PC-9 (cell line): ENCODE data around the gene OAS2. TPM values are rescaled to one million over a fixed set of nuclear protein-coding genes. Genes with fewer than 3 reads are reported as not detected.

Experiments
- BruUV-seq: library from RNA; stranded (reverse); fragments of 400-500 nt; replicated peaks from 2 replicates; lab custom pipeline; 2021; lab: Mats Ljungman, UMichigan
- CTCF ChIA-PET: fragments of 300-600 bp; sonication (Branson Sonifier 250); formaldehyde crosslinking; loops from one replicate; lab custom pipeline; 2022; ENCODE audit warnings: antibody characterized with exemption; lab: Charles Lee
- POLR2A ChIA-PET: fragments of 300-600 bp; sonication (Branson Sonifier 250); formaldehyde crosslinking; loops from one replicate; lab custom pipeline; 2022; ENCODE audit warnings: antibody characterized with exemption; ENCODE audit not compliant: unreplicated experiment; lab: Charles Lee
- DNase-seq, 2 experiments: peaks; one replicate each; pipeline versions ENCODE4 v3.0.0 to v3.0.0-alpha.2; 2015 to 2022; ENCODE audit warnings: mixed read lengths in 1 of 2
- H2AFZ ChIP-seq: fragments of 200-600 bp; sonication (generic); 2 replicates; pipeline ENCODE4 v1.8.1; 2017; ENCODE audit warnings: antibody characterized with exemption
- H3F3A ChIP-seq: fragments of 200-600 bp; sonication (generic); 2 replicates; pipeline ENCODE4 v1.8.1; 2017; ENCODE audit warnings: antibody characterized with exemption, mild to moderate bottlenecking, low read depth; ENCODE audit not compliant: insufficient read depth
- H3K27ac ChIP-seq: fragments of 200-600 bp; sonication (generic); 2 replicates; pipeline ENCODE4 v1.6.1; 2016; ENCODE audit warnings: mixed run types
- H3K27me3 ChIP-seq: fragments of 200-600 bp; sonication (generic); 2 replicates; pipeline ENCODE4 v1.6.1; 2016; ENCODE audit warnings: low read depth, mixed run types; ENCODE audit not compliant: insufficient read depth
- H3K36me3 ChIP-seq: fragments of 200-600 bp; sonication (generic); 2 replicates; pipeline ENCODE4 v1.6.1; 2016; ENCODE audit warnings: low read depth, mixed run types
- H3K4me1 ChIP-seq: fragments of 200-600 bp; sonication (generic); replicated peaks from 2 replicates; pipeline ENCODE4 v1.6.1; 2016; ENCODE audit warnings: mixed run types; ENCODE audit not compliant: insufficient read depth
- H3K4me2 ChIP-seq: fragments of 200-600 bp; sonication (generic); 2 replicates; pipeline ENCODE4 v1.6.1; 2017; ENCODE audit warnings: mixed run types
- H3K4me3 ChIP-seq: fragments of 200-600 bp; sonication (generic); 2 replicates; pipeline ENCODE4 v1.6.1; 2016; ENCODE audit warnings: mixed run types
- H3K79me2 ChIP-seq: fragments of 200-600 bp; sonication (generic); 2 replicates; pipeline ENCODE4 v1.6.1; 2017; ENCODE audit warnings: low read depth, mixed run types
- H3K9me2 ChIP-seq: fragments of 200-600 bp; sonication (generic); 2 replicates; pipeline ENCODE4 v1.8.1; 2017; ENCODE audit warnings: mild to moderate bottlenecking; ENCODE audit not compliant: insufficient read depth
- H3K9me3 ChIP-seq: fragments of 200-600 bp; sonication (generic); 2 replicates; pipeline ENCODE4 v1.8.1; 2016; ENCODE audit warnings: low read depth; ENCODE audit not compliant: insufficient read depth
- H4K20me1 ChIP-seq: fragments of 200-600 bp; sonication (generic); 2 replicates; pipeline ENCODE4 v1.8.1; 2017; ENCODE audit not compliant: insufficient read depth
- CTCF ChIP-seq: fragments of 200-600 bp; sonication (generic); conservative IDR thresholded peaks from 2 replicates; pipeline ENCODE4 v1.6.1; 2017; ENCODE audit warnings: mixed run types, antibody characterized with exemption, mild to moderate bottlenecking, moderate library complexity
- EZH2 ChIP-seq: fragments of 200-600 bp; sonication (generic); IDR thresholded peaks from 2 replicates; pipeline ENCODE4 v1.8.0; 2017; ENCODE audit warnings: antibody characterized with exemption, low read depth
- intact Hi-C: fragments of 100-400 bp; cut with micrococcal nuclease; formaldehyde crosslinking; loops from one replicate; pipeline ENCODE4 v1.10.0; 2022; ENCODE audit not compliant: unreplicated experiment
- total RNA-seq: library from RNA; stranded (reverse); gene quantifications from 2 replicates; pipeline ENCODE4 v1.2.3, GENCODE V29; 2021

OAS2 gene
- total RNA-seq, 1 experiment from 2014 or later: 0.98 TPM

GRCh38 chr12:112969547-112970306, 8.6 kb upstream of the OAS2 start:
- DNase-seq: no peak
- intact Hi-C loops: no loop called here
- no peaks in the 10 kb centered on the region for H3K79me2 ChIP-seq
- TF ChIP-seq CTCF: no peak
- TF ChIP-seq EZH2: no peak
- no peaks in the 10 kb centered on the region for H3K27me3 ChIP-seq
- H3K4me3 ChIP-seq: no peak overlapping the region
- no peaks in the 10 kb centered on the region for H3K9me2 ChIP-seq
- H3K36me3 ChIP-seq: no peaks in the 10 kb centered on the region
- H4K20me1 ChIP-seq: no peaks in the 10 kb centered on the region
- BruUV-seq: no TSS peak
- no peaks in the 10 kb centered on the region for H3K4me1 ChIP-seq
- POLR2A ChIA-PET: no interaction called here
- H3F3A ChIP-seq: no peaks in the 10 kb centered on the region
- no peak overlapping the region for H3K4me2 ChIP-seq
- H2AFZ ChIP-seq: no peak overlapping the region
- H3K27ac ChIP-seq: no peak overlapping the region
- CTCF ChIA-PET: no interaction called here
- H3K9me3 ChIP-seq: no peaks in the 10 kb centered on the region

- intact Hi-C loops: no loop called here
- no peak for DNase-seq
- Histone ChIP-seq H3K9me2 (no peaks in the 10 kb centered on the region), H3F3A (no peaks in the 10 kb centered on the region), H3K36me3 (no peaks in the 10 kb centered on the region), H2AFZ (no peak overlapping the region), H4K20me1 (no peaks in the 10 kb centered on the region), H3K79me2 (no peaks in the 10 kb centered on the region), H3K4me2 (no peak overlapping the region), H3K4me3 (no peak overlapping the region), H3K27ac (no peak overlapping the region), H3K27me3 (0 out of 2 replicates have a peak, but pooled peaks cover 4% of the 10 kb centered on the region), H3K9me3 (no peaks in the 10 kb centered on the region), H3K4me1 (no peaks in the 10 kb centered on the region)
- CTCF ChIA-PET: no interaction called here
- POLR2A ChIA-PET: no interaction called here
- BruUV-seq: no TSS peak
- TF ChIP-seq EZH2 (no peak), CTCF (no peak)
Observed at GRCh38 chr12:112970391-112970790, 7.9 kb upstream of the OAS2 start.

GRCh38 chr12:112971248-112971647, 7.1 kb upstream of the OAS2 start:
- no peaks in the 10 kb centered on the region for H3K9me2 ChIP-seq
- no peak for TF ChIP-seq CTCF
- no peak for TF ChIP-seq EZH2
- no peaks in the 10 kb centered on the region for H3K79me2 ChIP-seq
- ChIA-PET POLR2A (no interaction called here), CTCF (no interaction called here)
- no peak for DNase-seq
- no peak overlapping the region for H2AFZ ChIP-seq
- no peak overlapping the region for H3K4me3 ChIP-seq
- H3K4me1 ChIP-seq: no peaks in the 10 kb centered on the region
- H4K20me1 ChIP-seq: no peaks in the 10 kb centered on the region
- H3F3A ChIP-seq: no peaks in the 10 kb centered on the region
- no TSS peak for BruUV-seq
- no peak overlapping the region for H3K27ac ChIP-seq
- H3K4me2 ChIP-seq: no peak overlapping the region
- H3K36me3 ChIP-seq: no peaks in the 10 kb centered on the region
- intact Hi-C loops: no loop called here
- no peaks in the 10 kb centered on the region for H3K9me3 ChIP-seq
- 0 out of 2 replicates have a peak, but pooled peaks cover 5% of the 10 kb centered on the region for H3K27me3 ChIP-seq
